GM21390 (cell line): ENCODE results near the gene CD48.
A peak's percentile ranks its signal among the peaks of the same experiment; 100 is the strongest.
"Not testable (repeated sequence)": the region's sequence is repeated elsewhere in the genome, so short reads cannot be mapped to it uniquely, and the experiment has no call there.

Experiments
- ATAC-seq: cut with Tn5 transposase; IDR thresholded peaks from one replicate; pipeline ENCODE4 v1.9.1; 2021; ENCODE audit not compliant: unreplicated experiment

Gene CD48

GRCh38 chr1:160716013-160716412, 4.4 kb upstream of the CD48 start:
- ATAC-seq = no peak

GRCh38 chr1:160714034-160714648, 2.5 kb upstream of the CD48 start:
- ATAC-seq = not testable (repeated sequence)

- no peak for ATAC-seq
These were observed 1.5 kb upstream of the CD48 start for GRCh38 chr1:160713161-160713560.

GRCh38 chr1:160712525-160713080, 981 bp upstream of the CD48 start:
- ATAC-seq = peak; percentile 40

- no peak for ATAC-seq
These were observed 383 bp downstream of the CD48 start for GRCh38 chr1:160711276-160711601.

- no peak for ATAC-seq
These were observed 937 bp downstream of the CD48 start for GRCh38 chr1:160710517-160711252.

- ATAC-seq = no peak
These were observed 1.9 kb downstream of the CD48 start for GRCh38 chr1:160709715-160710114.

GRCh38 chr1:160708801-160709200, 2.8 kb downstream of the CD48 start:
- ATAC-seq = peak; percentile 41

- ATAC-seq = no peak
These were observed 3.5 kb downstream of the CD48 start for GRCh38 chr1:160708118-160708517.

- no peak for ATAC-seq
These were observed 4.2 kb downstream of the CD48 start for GRCh38 chr1:160707236-160708064.

GRCh38 chr1:160706526-160707235, 4.9 kb downstream of the CD48 start:
- ATAC-seq = no peak

GRCh38 chr1:160705742-160706141, 5.9 kb downstream of the CD48 start:
- ATAC-seq = no peak

- ATAC-seq = not testable (repeated sequence)
These were observed 6.4 kb downstream of the CD48 start for GRCh38 chr1:160705212-160705621.

- no peak for ATAC-seq
These were observed 7.4 kb downstream of the CD48 start for GRCh38 chr1:160704250-160704649.

- ATAC-seq = no peak
These were observed 9.5 kb downstream of the CD48 start for GRCh38 chr1:160702100-160702499.

- ATAC-seq = not testable (repeated sequence)
These were observed 19.2 kb downstream of the CD48 start for GRCh38 chr1:160692390-160692789.

GRCh38 chr1:160685266-160685665, 26.4 kb downstream of the CD48 start:
- no peak for ATAC-seq

GRCh38 chr1:160682983-160683865, 28.4 kb downstream of the CD48 start:
- ATAC-seq = peak; percentile 39

GRCh38 chr1:160681891-160682140, 29.8 kb downstream of the CD48 start:
- no peak for ATAC-seq
